HG02981 (cell line): ENCODE results near the gene SHTN1.

ENCODE experiments used
- ATAC-seq: cut with Tn5 transposase; IDR thresholded peaks from one replicate; pipeline ENCODE4 v1.9.1; 2021; ENCODE audit warnings: mild to moderate bottlenecking, moderate library complexity; ENCODE audit not compliant: unreplicated experiment

SHTN1 gene, protein sequence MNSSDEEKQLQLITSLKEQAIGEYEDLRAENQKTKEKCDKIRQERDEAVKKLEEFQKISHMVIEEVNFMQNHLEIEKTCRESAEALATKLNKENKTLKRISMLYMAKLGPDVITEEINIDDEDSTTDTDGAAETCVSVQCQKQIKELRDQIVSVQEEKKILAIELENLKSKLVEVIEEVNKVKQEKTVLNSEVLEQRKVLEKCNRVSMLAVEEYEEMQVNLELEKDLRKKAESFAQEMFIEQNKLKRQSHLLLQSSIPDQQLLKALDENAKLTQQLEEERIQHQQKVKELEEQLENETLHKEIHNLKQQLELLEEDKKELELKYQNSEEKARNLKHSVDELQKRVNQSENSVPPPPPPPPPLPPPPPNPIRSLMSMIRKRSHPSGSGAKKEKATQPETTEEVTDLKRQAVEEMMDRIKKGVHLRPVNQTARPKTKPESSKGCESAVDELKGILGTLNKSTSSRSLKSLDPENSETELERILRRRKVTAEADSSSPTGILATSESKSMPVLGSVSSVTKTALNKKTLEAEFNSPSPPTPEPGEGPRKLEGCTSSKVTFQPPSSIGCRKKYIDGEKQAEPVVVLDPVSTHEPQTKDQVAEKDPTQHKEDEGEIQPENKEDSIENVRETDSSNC

GRCh38 chr10:117005026-117005526 is at the start of gene SHTN1:
TSS of gene SHTN1 (minus strand) at chr10:117005187. CDS start at chr10:117005079, 108 bp downstream.
- ATAC-seq: peak; percentile 52

- ATAC-seq: no peak
Observed at GRCh38 chr10:117053482-117053881, 48.5 kb upstream of the SHTN1 start.

GRCh38 chr10:117047947-117048346 is 43.0 kb upstream of the SHTN1 start:
- no peak for ATAC-seq

DNA sequence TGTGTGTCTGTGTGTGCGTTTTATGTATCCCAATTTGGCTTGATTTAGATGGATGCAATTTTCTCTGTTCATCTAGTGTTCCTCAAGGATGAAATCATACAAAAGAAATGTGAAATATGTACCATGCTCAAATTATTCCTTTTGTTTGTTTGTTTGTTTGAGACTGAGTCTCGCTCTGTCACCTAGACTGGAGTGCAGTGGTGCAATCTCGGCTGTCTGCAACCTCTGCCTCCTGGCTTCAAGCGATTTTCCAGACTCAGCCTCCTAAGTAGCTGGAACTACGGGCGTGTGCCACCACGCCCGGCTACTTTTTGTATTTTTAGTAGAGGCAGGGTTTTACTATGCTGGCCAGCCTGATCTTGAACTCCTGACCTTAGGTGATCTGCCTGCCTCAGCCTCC is 11.3 kb upstream of the SHTN1 start:
- no peak for ATAC-seq

DNA sequence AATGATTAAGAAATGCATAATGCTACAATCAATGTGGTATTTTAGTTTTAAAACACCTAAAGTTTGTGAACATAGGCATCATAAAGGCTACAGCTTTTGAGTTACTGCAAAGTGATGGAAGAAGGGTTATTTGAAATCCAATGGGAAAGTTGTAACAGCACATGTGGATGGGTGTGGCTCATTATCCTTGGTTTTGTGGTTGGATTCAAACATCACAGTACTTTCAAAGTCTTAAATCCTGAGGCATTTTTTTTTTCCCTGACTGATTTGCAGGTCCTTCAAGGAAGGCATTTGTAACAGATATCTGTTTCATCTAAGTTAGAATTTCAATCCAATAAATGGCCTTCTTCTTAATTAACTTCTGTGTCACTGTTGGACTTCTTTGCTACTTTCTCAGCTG is 9.8 kb upstream of the SHTN1 start:
- no peak for ATAC-seq

DNA sequence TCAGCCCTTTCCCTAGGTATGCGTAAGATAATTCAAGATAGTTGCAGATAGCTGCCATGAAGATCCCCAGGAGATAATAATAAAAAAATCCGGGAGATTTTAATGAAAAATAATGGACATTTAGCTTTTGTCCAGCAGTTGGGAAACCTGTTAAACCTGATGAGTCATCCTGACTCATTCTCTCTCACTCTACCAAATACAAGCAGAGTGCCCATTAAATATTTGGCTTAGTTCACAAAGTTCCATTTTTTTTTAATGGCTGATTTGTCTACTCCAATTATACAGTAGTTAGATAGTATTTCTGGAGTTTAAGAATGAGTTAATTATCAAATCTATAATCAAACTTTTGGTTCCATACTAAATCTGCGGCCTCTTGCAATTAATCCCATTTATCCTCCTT is 2.1 kb upstream of the SHTN1 start:
- no peak for ATAC-seq

DNA sequence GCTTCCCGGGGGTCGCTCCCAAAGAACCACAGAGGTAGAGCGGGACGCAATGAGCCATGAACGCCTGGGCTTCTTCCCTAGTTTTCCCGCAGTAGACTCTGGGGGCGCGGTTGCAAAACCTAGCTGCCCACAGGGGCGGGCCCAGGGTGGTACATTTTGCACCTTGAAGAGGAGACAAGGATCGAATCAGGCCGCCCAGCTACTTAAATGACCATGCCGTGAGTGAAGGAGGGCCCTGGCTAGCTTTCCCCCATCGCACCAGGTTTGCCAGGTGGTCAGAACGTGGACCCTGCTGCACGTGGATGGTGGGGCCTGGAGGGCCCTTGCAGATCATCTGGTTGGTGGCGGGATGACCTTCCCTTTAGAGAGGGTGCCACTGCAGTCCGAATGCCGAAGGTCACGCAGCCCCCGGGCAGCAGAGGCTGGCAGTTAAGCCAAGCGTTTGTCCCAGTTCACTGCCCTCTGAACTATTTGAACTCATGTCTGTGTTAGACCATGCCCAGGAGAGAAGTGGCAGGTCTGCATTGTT is 604 bp upstream of the SHTN1 start:
- ATAC-seq: no peak

DNA sequence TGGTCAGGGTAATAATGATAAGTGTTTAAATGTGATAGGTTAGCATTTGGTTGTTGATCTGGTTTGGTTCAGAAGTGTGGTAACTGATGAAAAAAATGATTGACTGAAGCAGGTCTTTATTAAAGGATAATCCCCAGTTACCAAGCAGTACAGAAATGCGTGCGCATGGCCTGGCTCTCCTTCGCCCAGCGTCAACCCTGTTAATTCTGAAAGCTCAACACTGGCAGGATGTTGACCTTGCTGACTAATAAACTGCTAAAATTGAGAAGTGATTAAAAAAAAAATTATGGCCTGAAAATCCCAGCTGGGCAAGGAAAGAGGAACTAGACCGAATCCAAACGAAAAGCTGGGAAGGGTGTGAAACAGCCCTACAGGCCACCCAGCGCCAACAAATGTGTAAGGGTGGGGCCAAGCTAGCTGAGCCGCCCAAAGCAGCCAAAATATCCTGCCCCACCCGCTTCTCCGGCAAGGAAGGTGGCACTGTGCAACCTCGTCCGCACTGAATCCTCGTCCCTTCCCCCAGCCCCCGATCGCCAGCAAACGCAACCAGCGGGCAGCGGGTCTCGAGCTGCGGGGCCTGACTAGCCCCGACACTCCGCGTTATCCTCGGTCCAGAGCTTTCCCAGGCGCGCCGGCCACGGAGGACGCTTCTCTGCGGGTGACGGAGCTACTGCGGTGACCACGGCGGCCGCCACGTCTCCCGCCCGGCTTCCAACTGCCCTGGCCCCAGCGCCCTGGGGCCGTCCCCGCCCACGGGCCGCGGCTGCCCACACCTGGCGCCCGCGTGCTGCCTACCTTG is 561 bp downstream of the SHTN1 start:
- peak; percentile 44 for ATAC-seq

DNA sequence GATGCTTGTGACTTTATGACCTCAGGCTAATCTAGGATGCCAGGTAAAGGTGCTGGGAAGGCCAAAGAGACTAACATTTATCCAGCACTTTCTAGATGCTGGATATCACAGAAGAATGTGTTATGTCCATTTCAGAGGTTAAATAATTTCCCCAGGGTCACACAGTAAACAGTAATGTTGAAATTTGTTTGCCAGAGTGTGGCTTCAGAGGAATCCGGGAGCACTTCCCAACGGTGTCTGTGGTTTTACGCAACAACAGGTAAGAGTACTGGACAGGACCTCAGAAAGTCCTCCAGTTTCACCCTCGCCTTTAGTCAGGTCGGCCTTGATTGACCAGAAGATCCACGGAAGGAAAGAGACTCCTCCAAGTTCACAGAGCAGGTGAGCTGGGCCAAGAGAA is 1.7 kb downstream of the SHTN1 start:
- no peak for ATAC-seq

DNA sequence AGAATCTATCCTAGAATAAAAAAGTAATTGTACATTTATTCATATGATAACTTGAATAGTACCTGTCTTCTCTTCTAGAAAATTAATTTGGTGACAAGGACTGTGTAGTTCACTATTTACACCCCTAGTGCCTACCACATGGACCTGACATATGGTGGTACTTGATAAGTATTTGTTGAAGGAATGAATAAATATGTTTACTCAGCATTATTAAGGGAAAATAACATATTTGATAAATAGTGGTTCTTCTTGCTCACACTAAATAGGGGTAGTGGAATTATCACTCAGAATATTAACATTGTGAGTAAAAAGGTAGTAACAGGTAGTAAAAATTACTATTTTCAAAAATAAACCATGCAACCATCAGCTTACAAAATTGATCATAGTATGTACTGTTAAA is 2.8 kb downstream of the SHTN1 start:
- no peak for ATAC-seq

DNA sequence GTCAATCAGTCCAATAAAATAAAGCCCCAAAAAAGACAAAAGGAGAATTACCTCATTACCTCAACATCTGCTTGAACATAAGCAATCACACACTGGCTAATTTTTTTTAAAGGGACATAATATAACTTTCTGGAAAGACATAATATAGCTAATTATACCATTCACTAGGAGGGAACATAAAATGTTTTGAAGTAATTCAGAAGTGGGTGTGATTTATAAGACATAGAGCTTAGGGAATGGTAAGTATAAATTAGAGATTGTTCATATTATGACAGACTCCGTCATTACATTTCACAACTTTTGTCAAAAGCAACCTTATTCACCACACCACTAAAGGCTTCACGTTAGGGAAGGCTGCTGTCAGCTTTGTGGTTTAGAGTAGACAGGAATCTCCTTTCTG is 3.8 kb downstream of the SHTN1 start:
- ATAC-seq: no peak

DNA sequence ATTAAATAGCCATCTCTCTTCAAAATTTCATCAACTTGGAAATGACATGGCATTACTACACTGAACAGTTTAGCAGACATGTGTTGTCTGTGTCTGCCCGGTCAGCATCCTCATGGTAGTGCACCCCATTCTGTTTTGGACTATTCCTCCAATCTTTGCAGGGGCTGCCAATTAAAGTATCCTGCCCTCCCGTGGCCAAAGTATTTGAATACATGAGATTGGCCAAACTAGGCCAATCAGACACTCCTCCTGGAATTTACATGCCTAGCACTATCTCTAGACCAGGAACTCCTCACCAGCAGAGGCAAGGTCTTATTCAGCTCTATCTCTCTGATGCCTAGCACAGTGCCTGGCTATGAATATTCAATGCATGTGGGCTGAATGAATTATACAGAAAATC is 4.4 kb downstream of the SHTN1 start:
- ATAC-seq: no peak

DNA sequence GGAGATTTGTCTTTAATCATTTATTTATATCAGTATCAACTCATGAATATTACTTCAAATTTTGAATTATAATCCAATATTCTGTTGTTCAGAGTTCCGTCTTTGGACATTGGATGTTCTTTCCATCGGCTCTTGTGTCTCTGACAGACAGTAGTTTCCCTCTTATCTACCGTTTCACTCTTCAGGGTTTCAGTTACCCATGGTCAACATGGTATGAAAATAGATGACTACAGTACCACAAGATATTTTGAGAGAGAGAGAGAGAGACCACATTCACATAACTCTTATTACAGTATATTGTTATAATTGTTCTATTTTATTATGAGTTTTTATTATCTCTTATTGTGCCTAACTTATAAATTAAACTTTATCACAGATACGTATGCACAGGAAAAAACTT is 6.8 kb downstream of the SHTN1 start:
- ATAC-seq: no peak

GRCh38 chr10:116997015-116997414 is 8.0 kb downstream of the SHTN1 start:
- ATAC-seq: no peak

DNA sequence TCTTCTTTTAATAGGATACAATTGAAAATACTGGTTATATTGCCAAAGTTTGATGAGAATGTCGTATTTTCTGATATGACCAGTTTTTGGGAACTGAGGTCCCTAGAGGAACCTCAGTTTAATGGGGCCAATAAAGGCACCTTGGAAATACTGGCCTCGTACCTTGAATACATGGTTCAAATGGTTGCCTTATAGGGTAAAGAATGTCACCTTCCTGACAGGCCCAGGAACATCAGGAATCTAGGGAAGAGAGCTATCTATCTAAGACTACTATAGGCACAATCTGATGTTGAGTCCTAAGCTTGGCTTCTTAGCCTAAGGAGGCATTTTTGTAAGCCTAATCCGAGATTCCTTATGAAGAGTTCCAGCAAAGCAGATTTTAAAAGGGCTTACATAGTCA is 9.3 kb downstream of the SHTN1 start:
- no peak for ATAC-seq

GRCh38 chr10:116994113-116994890 is 10.7 kb downstream of the SHTN1 start:
- ATAC-seq: no peak

- no peak for ATAC-seq
Observed at GRCh38 chr10:116993610-116994009, 11.4 kb downstream of the SHTN1 start.

GRCh38 chr10:116992183-116992582 is 12.8 kb downstream of the SHTN1 start:
- no peak for ATAC-seq

DNA sequence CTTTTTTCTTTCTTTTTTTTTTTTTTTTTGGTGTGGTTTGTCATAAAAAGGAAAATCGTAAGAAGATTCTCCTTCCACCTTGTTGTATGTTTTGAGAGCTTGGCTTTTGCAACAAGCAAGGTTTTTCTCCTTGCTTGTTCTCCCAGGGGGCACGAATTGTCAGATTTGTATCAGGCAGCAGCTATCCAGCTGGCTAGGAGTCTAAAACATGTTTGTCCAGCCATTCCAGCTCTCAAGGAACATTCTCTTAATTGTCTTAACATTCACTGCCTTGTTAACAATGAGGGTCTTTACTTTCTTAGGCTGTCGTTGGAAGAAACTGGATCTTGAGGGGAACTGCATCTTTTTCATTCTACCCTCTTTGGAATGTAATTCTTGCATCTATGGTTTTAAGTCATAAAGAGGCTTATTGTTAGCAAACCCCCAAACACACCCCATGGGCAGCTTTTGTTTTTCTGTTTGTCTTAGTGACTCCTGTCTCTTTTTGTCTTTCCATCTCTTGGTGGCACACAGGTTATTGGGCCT is 14.6 kb downstream of the SHTN1 start:
- ATAC-seq: no peak

GRCh38 chr10:116989439-116989838 is 15.5 kb downstream of the SHTN1 start:
- ATAC-seq: no peak
